GM21528 (cell line): ENCODE results near the gene LYPD5.
"Not testable (repeated sequence)": the region's sequence is repeated elsewhere in the genome, so short reads cannot be mapped to it uniquely, and the experiment has no call there.

Experiments used
- ATAC-seq: cut with Tn5 transposase; IDR thresholded peaks from one replicate; pipeline ENCODE4 v1.9.1; 2021; ENCODE audit warnings: mild to moderate bottlenecking, moderate library complexity; ENCODE audit not compliant: unreplicated experiment, low FRiP score

The LYPD5 gene

GRCh38 chr19:43779820-43780219 is 22.4 kb downstream of the LYPD5 start:
- ATAC-seq = no peak

- ATAC-seq = no peak
Measured at GRCh38 chr19:43779147-43779819, 23.0 kb downstream of the LYPD5 start.

- no peak for ATAC-seq
Measured at GRCh38 chr19:43778651-43779050, 23.6 kb downstream of the LYPD5 start.

GRCh38 chr19:43777163-43777695 is 25.0 kb downstream of the LYPD5 start:
- no peak for ATAC-seq

- no peak for ATAC-seq
Measured at GRCh38 chr19:43776286-43776685, 26.0 kb downstream of the LYPD5 start.

- no peak for ATAC-seq
Measured at GRCh38 chr19:43775299-43775890, 26.9 kb downstream of the LYPD5 start.

GRCh38 chr19:43774940-43775258 is 27.3 kb downstream of the LYPD5 start:
- ATAC-seq = not testable (repeated sequence)

GRCh38 chr19:43774103-43774939 is 27.9 kb downstream of the LYPD5 start:
- no peak for ATAC-seq

GRCh38 chr19:43773725-43774102 is 28.5 kb downstream of the LYPD5 start:
- no peak for ATAC-seq

- no peak for ATAC-seq
Measured at GRCh38 chr19:43769256-43769655, 33.0 kb downstream of the LYPD5 start.

GRCh38 chr19:43768273-43769050 is 33.8 kb downstream of the LYPD5 start:
- no peak for ATAC-seq

- ATAC-seq = no peak
Measured at GRCh38 chr19:43767818-43768217, 34.4 kb downstream of the LYPD5 start.

GRCh38 chr19:43767316-43767715 is 34.9 kb downstream of the LYPD5 start:
- ATAC-seq = no peak

- ATAC-seq = no peak
Measured at GRCh38 chr19:43766755-43767043, 35.5 kb downstream of the LYPD5 start.

- ATAC-seq = peak; percentile 64
Measured at GRCh38 chr19:43765109-43765876, 37.0 kb downstream of the LYPD5 start.

GRCh38 chr19:43764684-43765083 is 37.6 kb downstream of the LYPD5 start:
- ATAC-seq = peak; percentile 1

- no peak for ATAC-seq
Measured at GRCh38 chr19:43763473-43763939, 38.7 kb downstream of the LYPD5 start.

GRCh38 chr19:43762814-43763213 is 39.4 kb downstream of the LYPD5 start:
- ATAC-seq = no peak

GRCh38 chr19:43760941-43761340 is 41.3 kb downstream of the LYPD5 start:
- no peak for ATAC-seq

GRCh38 chr19:43759515-43759914 is 42.7 kb downstream of the LYPD5 start:
- ATAC-seq = no peak
